BJ (cell line): ENCODE data around the gene BET1. TPM values are rescaled to one million over a fixed set of nuclear protein-coding genes. Genes with fewer than 3 reads are reported as not detected.

ENCODE experiments used
- CTCF ChIA-PET: fragments of 350-600 bp; formaldehyde crosslinking; extraction: SDS; loops from one replicate; lab custom pipeline; 2021; ENCODE audit warnings: antibody characterized with exemption, inconsistent platforms; lab: Yijun Ruan, JAX
- POLR2A ChIA-PET: fragments of 300-600 bp; sonication (Branson Sonifier 250); formaldehyde crosslinking; extraction: SDS; loops from one replicate; lab custom pipeline; 2021; ENCODE audit warnings: antibody characterized with exemption; lab: Charles Lee
- DNase-seq: peaks from one replicate; pipeline ENCODE4 v3.0.0-alpha.2; 2011; ENCODE audit warnings: low read depth
- H3K27me3 ChIP-seq: 2 replicates; pipeline ENCODE4 v1.6.0; 2011; ENCODE audit warnings: low read length; ENCODE audit not compliant: control insufficient read depth, insufficient read depth
- H3K36me3 ChIP-seq: 2 replicates; pipeline ENCODE4 v1.5.1; 2011; ENCODE audit warnings: low read length; ENCODE audit not compliant: control insufficient read depth, insufficient read depth
- H3K4me3 ChIP-seq: 2 replicates; pipeline ENCODE4 v1.5.1; 2011; ENCODE audit warnings: low read depth, mild to moderate bottlenecking, control low read depth, low read length
- polyA plus RNA-seq: library from polyadenylated mRNA; depleted of rRNA; stranded (reverse); fragments of >200 nt; gene quantifications from 2 replicates; pipeline ENCODE4 v1.2.3, GENCODE V29; 2011
- TF ChIP-seq, protein P1 (sequence below): IDR thresholded peaks from 2 replicates; pipeline ENCODE4 v1.5.1; 2011; ENCODE audit warnings: low read depth, mild to moderate bottlenecking, control low read depth, inconsistent platforms, low read length, moderate library complexity; ENCODE audit not compliant: insufficient read depth

Gene BET1
- polyA plus RNA-seq, 1 experiment = 26.3 TPM

DNA sequence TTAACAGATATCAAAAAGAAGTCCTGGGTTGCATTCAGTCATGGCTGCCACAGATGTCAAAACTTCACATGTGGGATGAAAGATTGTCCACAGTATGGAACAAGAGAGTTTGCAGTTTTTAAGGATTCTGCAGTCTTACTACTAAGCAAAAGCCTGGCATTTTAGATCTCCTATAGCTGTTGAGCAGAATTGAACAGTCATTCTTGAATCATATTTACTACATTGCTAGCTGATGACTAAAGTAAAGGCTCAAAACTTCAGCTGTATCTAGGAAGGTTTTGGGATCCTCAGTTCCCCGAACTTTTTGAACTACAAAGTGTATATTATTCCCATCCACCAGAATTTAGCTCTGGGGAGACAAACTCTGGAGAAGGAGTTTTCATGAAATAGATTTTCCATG lies 31.0 kb downstream of the BET1 start:
- DNase-seq = no peak
- ChIA-PET CTCF (no interaction called here), POLR2A (interaction anchor here (0.6 kb wide), 1 partner anchor 405 kb away, joined by 3 read pairs; no protein-coding TSS in a partner anchor)
- Histone ChIP-seq H3K27me3 (no peaks in the 10 kb centered on the region), H3K36me3 (no peaks in the 10 kb centered on the region), H3K4me3 (no peak overlapping the region)
- TF ChIP-seq, protein P1, sequence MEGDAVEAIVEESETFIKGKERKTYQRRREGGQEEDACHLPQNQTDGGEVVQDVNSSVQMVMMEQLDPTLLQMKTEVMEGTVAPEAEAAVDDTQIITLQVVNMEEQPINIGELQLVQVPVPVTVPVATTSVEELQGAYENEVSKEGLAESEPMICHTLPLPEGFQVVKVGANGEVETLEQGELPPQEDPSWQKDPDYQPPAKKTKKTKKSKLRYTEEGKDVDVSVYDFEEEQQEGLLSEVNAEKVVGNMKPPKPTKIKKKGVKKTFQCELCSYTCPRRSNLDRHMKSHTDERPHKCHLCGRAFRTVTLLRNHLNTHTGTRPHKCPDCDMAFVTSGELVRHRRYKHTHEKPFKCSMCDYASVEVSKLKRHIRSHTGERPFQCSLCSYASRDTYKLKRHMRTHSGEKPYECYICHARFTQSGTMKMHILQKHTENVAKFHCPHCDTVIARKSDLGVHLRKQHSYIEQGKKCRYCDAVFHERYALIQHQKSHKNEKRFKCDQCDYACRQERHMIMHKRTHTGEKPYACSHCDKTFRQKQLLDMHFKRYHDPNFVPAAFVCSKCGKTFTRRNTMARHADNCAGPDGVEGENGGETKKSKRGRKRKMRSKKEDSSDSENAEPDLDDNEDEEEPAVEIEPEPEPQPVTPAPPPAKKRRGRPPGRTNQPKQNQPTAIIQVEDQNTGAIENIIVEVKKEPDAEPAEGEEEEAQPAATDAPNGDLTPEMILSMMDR = no peak

DNA sequence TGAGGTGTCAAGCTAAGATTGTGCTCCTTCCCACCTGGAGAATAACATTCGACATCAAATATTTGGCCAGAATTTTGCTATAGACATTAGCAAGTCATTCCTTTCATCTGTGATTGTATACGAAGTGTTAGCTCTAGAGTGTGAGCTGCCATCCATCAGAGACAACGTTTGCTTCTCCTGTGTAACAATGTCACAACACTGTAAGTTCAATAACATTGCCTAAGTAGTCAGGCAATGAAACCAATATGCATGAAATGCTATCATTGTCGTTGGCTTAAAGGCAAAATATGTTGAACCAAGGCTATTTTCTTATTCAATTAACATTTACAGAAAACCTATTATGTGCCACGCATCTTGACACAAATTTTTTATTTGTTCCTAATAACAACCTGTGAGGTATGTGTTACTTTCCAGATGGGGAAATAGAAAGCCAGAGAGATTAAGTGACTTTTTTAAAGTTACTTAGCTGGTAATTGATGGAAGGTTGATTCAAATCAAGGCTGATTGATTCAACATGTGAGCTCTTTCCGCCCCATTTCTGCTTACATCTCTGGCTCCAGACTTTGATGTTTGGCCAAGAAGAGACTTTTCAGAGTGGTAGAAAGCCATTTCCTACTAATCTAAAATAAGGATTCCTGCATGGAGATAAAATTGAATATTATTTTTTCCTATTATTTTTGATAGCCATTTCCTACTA lies 32.0 kb downstream of the BET1 start:
- ChIA-PET CTCF (interaction anchor here (0.6 to 1.2 kb wide), 2 partner anchors 15 to 316 kb away, joined by 3 to 5 read pairs; no protein-coding TSS in a partner anchor), POLR2A (no interaction called here)
- TF ChIP-seq, protein P1 = no peak
- no peak for DNase-seq
- H3K36me3 ChIP-seq = no peaks in the 10 kb centered on the region
- no peak overlapping the region for H3K4me3 ChIP-seq
- no peaks in the 10 kb centered on the region for H3K27me3 ChIP-seq

DNA sequence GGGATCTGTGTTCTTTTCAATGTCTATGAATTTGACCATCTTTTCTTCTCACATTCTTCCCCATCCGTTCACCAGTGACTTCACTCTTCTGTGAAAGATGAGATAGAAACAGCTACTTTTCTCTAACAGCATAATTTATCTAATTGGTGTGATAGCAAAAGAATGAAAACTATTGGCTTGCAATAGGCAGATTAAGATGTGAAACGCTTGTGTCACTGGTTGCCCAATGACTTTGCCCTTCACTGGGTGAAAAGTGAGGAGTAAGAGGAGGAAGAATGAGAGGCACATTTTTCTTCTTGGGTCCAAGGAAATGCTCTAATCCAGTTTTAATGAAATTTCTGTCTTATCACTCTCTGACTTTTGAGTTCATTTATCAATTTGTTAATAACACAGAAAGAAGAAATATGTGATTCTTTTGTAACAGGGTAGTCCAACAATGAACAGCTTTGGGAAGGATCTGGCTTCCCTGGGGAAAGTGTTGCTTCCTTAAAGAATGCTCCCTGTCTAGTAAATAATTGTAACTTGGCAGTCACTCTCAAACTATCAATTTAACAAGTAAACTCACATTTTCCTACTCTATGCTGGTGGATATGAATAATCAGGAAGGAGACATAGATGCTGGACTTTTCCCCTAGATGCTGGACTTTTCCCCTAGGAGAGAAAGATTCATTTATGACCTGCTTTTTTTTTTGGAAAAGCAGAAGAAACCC lies 35.1 kb downstream of the BET1 start:
- TF ChIP-seq, protein P1 = no peak
- Histone ChIP-seq H3K36me3 (no peaks in the 10 kb centered on the region), H3K27me3 (no peaks in the 10 kb centered on the region), H3K4me3 (no peak overlapping the region)
- ChIA-PET CTCF (no interaction called here), POLR2A (no interaction called here)
- DNase-seq = no peak

DNA sequence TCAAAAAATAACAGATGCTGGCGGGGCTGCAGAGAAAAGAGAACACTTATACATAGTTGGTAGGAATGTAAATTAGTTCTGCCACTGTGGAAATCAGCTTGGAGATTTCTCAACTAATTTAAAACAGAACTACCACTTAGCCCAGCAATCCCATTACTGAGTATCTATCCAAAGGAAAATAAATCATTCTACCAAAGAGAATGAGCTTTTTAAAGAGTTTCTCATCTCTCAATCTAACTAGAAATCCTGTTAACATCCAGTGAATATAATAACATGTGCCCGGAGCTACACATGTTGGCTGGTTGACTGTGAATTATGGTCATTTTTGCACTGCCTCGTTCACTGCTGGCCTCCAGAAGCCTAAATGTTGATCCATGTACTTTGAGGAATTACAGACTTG lies 39.3 kb downstream of the BET1 start:
- TF ChIP-seq, protein P1 = no peak
- no peak for DNase-seq
- Histone ChIP-seq H3K27me3 (no peaks in the 10 kb centered on the region), H3K4me3 (no peak overlapping the region), H3K36me3 (no peaks in the 10 kb centered on the region)
- POLR2A ChIA-PET = no interaction called here
- CTCF ChIA-PET = interaction anchor here (0.6 to 1.6 kb wide), 5 partner anchors 8 to 173 kb away, joined by 3 to 4 read pairs (median 3); no protein-coding TSS in a partner anchor

DNA sequence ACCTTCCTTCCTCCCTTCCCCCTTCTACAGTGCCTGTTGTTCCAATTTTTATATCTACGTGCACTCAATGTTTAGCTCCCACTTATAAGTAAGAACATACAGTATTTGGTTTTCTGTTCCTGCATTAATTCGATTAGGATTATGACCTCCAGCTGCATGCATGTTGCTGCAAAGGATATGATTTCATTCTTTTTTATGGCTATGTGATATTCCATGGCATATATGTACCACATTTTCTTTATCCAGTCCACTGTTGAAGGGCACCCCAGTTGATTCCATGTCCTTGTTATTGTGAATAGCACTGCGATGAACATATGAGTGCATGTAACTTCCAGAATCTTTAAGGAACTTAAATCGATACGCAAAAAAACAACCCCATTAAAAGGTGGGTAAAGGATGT lies 39.9 kb downstream of the BET1 start:
- no peak for DNase-seq
- Histone ChIP-seq H3K4me3 (no peak overlapping the region), H3K36me3 (no peaks in the 10 kb centered on the region), H3K27me3 (no peaks in the 10 kb centered on the region)
- TF ChIP-seq, protein P1 = no peak
- POLR2A ChIA-PET = no interaction called here
- CTCF ChIA-PET = interaction anchor here (0.6 to 1.6 kb wide), 3 partner anchors 13 to 173 kb away, joined by 3 to 4 read pairs (median 3); no protein-coding TSS in a partner anchor
